Activated CD4-positive, alpha-beta T cell treated with anti-CD3 and anti-CD28 coated beads, Interleukin-2, amount 10 ng/mL, durations not matched to agents 7 days and 5 days (primary cell): ENCODE results near the gene OS9. TPM values are rescaled to one million over a fixed set of nuclear protein-coding genes. Genes with fewer than 3 reads are reported as not detected.

Experiments
- CTCF ChIA-PET: fragments of 350-600 bp; sonication (Branson Sonifier 250); formaldehyde crosslinking; loops from one replicate; lab custom pipeline; 2021; ENCODE audit warnings: antibody characterized with exemption; lab: Charles Lee
- POLR2A ChIA-PET: fragments of 350-600 bp; sonication (Branson Sonifier 250); formaldehyde crosslinking; loops from one replicate; lab custom pipeline; 2021; ENCODE audit warnings: antibody characterized with exemption; lab: Charles Lee
- DNase-seq: peaks from one replicate; pipeline ENCODE4 v3.0.0-alpha.2; 2020
- H3K27ac Mint-ChIP-seq: one replicate; pipeline ENCODE4 v1.8.0; 2021; ENCODE audit warnings: mild to moderate bottlenecking, moderate library complexity, mixed read lengths
- H3K27me3 Mint-ChIP-seq: one replicate; pipeline ENCODE4 v1.8.0; 2021; ENCODE audit warnings: mixed read lengths
- H3K36me3 Mint-ChIP-seq: one replicate; pipeline ENCODE4 v1.8.0; 2021; ENCODE audit warnings: low read depth, mixed read lengths
- H3K4me1 Mint-ChIP-seq: one replicate; pipeline ENCODE4 v1.8.0; 2021; ENCODE audit warnings: mixed read lengths
- H3K4me3 Mint-ChIP-seq: one replicate; pipeline ENCODE4 v1.8.0; 2021; ENCODE audit warnings: mild to moderate bottlenecking, moderate library complexity, mixed read lengths
- H3K9me3 Mint-ChIP-seq: one replicate; pipeline ENCODE4 v1.8.0; 2021; ENCODE audit warnings: mixed read lengths
- total RNA-seq, 2 experiments: library from RNA; stranded (reverse); gene quantifications; one replicate each; pipeline ENCODE4 v1.2.3, GENCODE V29; 2021

The OS9 gene
- total RNA-seq, 2 experiments from 2014 or later = 138 to 142 TPM

DNA sequence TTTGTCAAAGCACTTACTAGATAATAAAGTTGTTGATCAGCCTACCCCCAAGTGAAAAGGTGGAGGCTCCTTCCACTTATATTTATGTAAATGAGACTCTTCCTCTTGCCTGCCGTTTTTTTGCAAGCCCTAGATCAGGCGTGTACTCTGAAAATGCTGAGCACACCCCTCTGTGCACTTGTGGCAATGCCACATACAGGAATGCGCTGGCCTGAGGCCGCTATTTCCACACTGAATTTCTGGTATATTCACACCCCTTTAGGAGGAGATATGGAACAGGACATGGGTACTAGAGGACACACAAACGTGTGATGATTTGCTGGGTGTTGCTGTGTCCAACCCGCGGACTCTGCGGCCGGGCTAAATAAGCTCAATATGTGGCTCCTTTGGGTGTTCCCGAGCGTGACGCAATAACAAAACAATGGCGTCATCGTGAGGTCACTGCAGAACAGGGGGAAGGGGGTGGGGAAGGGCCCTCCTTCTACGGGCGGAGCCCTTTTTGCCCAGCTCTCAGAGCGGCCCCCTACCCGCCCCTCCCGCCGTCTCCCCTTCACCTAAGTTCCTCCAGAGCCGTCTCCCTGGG is 50.4 kb downstream of the OS9 start:
- H3K4me3 Mint-ChIP-seq = peak overlapping the region; percentile 81
- ChIA-PET POLR2A (no interaction called here), CTCF (interaction anchor here (0.5 to 2.2 kb wide), 5 partner anchors 10 to 452 kb away, joined by 3 to 6 read pairs (median 4); no protein-coding TSS in a partner anchor)
- peak overlapping the region; percentile 92 for H3K27ac Mint-ChIP-seq
- H3K9me3 Mint-ChIP-seq = no peaks in the 10 kb centered on the region
- H3K36me3 Mint-ChIP-seq = peaks cover 42% of the 10 kb centered on the region
- H3K27me3 Mint-ChIP-seq = no peaks in the 10 kb centered on the region
- peaks cover 64% of the 10 kb centered on the region for H3K4me1 Mint-ChIP-seq
- DNase-seq = peak; percentile 82

DNA sequence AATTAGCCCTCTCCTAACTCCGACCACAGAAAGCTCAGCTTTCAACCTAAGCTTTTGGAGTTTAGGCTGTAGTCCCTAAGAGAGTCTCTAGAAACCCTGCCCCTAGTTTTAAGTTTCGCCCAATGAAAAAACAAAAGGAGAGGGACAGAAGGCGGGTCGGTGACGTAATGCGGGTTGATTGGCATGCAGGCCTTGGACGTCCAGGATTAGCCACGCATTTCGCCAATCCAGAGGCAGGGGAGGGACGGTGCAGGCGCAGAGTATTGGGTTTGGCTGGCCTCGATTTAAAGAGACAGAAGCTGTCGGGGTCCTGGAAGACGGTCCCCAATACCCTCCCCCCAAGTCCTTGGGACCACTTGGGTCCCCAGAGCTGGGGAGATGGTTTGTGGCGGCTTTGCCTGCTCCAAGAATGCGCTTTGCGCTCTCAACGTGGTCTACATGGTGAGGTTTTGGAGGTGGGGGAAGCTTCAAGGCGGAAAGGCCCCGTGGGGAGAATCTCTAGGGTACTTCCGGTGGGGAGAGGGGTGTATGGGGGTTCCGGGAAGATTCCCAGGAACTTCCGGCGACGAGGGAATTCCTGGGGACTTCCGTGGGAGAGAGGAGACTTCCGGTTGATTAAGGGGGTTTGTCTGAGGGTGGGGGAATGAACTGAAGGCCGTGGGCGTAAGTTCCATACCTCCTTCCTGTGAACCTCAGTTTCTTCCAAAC is 51.0 kb downstream of the OS9 start, which contains the start of gene TSPAN31:
TSS of gene TSPAN31 (plus strand) at position 263 of the 708 bp plus-strand sequence. CDS start at position 379, 116 bp downstream.
- Mint-ChIP-seq H3K9me3 (no peaks in the 10 kb centered on the region), H3K36me3 (peaks cover 40% of the 10 kb centered on the region), H3K4me3 (peak within 1 kb of the TSS; percentile 81), H3K27ac (peak within 1 kb of the TSS; percentile 92), H3K27me3 (no peaks in the 10 kb centered on the region), H3K4me1 (peaks cover 58% of the 10 kb centered on the region)
- ChIA-PET POLR2A (no interaction called here), CTCF (interaction anchor here (0.5 to 2.2 kb wide), 6 partner anchors 10 to 1269 kb away, joined by 3 to 6 read pairs (median 4); no protein-coding TSS in a partner anchor)
- DNase-seq = peak; percentile 98

DNA sequence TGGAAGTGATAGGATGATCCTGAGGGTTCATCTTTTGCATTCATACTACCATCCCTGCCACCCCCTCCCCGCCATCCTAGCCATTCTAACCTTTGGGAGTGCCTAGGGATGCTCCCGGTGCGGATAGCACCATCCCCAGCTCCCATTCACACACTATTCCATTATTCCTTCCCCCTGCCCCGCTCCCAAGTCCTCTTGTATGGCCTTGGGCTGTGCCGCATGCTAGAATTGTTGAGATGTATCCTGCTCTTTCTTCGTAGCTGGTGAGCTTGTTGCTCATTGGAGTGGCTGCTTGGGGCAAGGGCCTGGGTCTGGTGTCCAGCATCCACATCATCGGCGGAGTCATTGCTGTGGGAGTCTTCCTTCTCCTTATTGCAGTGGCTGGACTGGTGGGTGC is 51.6 kb downstream of the OS9 start:
- Mint-ChIP-seq H3K9me3 (no peaks in the 10 kb centered on the region), H3K27ac (peak overlapping the region; percentile 92), H3K4me1 (peaks cover 60% of the 10 kb centered on the region), H3K36me3 (peaks cover 44% of the 10 kb centered on the region), H3K4me3 (peak overlapping the region; percentile 81), H3K27me3 (no peaks in the 10 kb centered on the region)
- ChIA-PET CTCF (interaction anchor here (1.0 to 2.2 kb wide), 4 partner anchors 11 to 162 kb away, joined by 3 to 6 read pairs (median 4); no protein-coding TSS in a partner anchor), POLR2A (no interaction called here)
- no peak for DNase-seq

DNA sequence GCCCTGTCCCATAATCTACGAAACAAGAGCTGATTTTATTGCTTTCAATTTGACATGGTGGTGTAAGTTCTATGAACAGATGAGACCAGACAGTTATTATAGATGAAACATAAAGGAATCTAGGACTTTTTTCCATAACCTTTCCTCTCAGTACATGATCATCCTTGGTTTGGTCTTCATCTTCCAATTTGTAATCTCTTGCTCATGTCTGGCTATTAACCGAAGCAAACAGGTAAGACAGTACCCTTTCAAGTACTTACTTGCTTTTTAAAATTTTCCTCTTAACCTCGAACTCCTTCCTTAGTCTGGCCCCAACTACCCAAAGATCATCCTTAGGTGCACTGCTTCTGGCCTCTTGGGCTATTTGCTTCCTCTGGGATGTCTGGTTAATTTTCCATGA is 52.1 kb downstream of the OS9 start:
- Mint-ChIP-seq H3K27ac (peak overlapping the region; percentile 92), H3K4me3 (peak overlapping the region; percentile 81), H3K27me3 (no peaks in the 10 kb centered on the region), H3K9me3 (no peaks in the 10 kb centered on the region), H3K36me3 (peaks cover 44% of the 10 kb centered on the region), H3K4me1 (peaks cover 60% of the 10 kb centered on the region)
- CTCF ChIA-PET = interaction anchor here (1.9 to 2.2 kb wide), 2 partner anchors 11 to 162 kb away, joined by 4 read pairs; no protein-coding TSS in a partner anchor
- DNase-seq = no peak
- POLR2A ChIA-PET = no interaction called here

DNA sequence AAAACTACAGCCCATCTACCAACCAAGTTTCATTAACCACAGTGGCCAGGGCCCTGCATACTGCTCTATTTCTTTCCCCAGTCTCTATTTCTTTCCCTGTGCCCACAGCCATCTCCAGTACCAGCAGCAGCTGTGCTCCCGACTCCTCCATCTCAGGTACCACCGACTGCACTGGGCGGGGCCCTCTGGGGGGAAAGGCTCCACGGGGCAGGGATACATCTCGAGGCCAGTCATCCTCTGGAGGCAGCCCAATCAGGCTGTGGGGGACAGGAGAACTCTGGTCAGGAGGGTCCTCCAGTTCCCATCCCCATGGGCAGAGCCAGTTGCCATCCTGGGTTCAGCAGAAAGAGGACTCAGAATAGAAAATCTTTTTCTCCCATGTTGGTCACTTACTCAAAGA is 55.1 kb downstream of the OS9 start:
- POLR2A ChIA-PET = interaction anchor here (0.6 kb wide), 1 partner anchor 486 kb away, joined by 6 read pairs; no protein-coding TSS in a partner anchor
- DNase-seq = no peak
- CTCF ChIA-PET = interaction anchor here (0.7 to 1.5 kb wide), 4 partner anchors 10 to 1645 kb away, joined by 3 to 4 read pairs (median 3); partner anchors contain the start of genes PA2G4 and TSFM
- H3K4me3 Mint-ChIP-seq = no peak overlapping the region
- no peaks in the 10 kb centered on the region for H3K9me3 Mint-ChIP-seq
- no peaks in the 10 kb centered on the region for H3K27me3 Mint-ChIP-seq
- no peak overlapping the region for H3K27ac Mint-ChIP-seq
- peaks cover 68% of the 10 kb centered on the region for H3K4me1 Mint-ChIP-seq
- peaks cover 49% of the 10 kb centered on the region for H3K36me3 Mint-ChIP-seq

DNA sequence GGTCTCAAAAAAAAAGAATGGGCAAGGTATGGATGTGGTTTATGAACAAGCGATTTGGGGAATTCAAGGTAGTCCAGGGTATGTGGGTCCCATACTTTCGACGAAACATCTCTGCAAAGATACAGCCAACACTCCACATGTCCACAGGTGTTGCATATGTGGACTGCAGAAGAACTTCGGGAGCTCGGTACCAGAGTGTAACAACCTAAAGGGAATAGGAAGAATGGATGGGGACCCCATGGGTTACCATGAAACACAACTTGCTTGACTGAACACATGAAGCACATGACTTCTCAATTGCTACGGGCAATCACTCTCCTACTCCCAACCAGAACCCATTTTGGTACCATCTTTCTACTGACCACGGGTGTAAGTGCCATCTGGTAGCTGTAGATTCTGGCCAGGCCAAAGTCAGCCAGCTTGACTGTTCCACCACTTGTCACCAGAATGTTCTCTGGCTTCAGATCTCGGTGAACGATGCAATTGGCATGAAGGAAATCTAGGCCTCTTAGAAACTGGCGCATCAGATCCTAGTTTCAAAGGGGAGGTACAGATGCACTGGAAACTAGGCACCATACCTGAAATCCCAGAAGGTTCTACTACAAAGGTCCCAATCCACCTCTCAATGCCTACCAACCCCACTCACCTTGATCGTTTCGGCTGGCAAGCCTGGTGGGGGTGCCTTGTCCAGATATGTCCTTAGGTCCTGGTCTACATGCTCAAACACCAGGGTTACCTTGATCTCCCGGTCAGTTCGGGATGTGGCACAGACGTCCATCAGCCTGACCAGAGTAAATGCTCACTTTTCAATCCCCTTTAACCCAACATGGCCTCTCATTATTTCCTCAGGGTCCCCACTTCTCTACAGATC is 56.9 kb downstream of the OS9 start:
- ChIA-PET CTCF (interaction anchor here (1.2 to 1.5 kb wide), 3 partner anchors 8 to 14 kb away, joined by 3 to 9 read pairs (median 4); no protein-coding TSS in a partner anchor), POLR2A (no interaction called here)
- H3K27me3 Mint-ChIP-seq = no peaks in the 10 kb centered on the region
- DNase-seq = no peak
- H3K4me3 Mint-ChIP-seq = peak overlapping the region; percentile 91
- H3K27ac Mint-ChIP-seq = peak overlapping the region; percentile 86
- peaks cover 59% of the 10 kb centered on the region for H3K4me1 Mint-ChIP-seq
- H3K36me3 Mint-ChIP-seq = peaks cover 46% of the 10 kb centered on the region
- H3K9me3 Mint-ChIP-seq = no peaks in the 10 kb centered on the region

DNA sequence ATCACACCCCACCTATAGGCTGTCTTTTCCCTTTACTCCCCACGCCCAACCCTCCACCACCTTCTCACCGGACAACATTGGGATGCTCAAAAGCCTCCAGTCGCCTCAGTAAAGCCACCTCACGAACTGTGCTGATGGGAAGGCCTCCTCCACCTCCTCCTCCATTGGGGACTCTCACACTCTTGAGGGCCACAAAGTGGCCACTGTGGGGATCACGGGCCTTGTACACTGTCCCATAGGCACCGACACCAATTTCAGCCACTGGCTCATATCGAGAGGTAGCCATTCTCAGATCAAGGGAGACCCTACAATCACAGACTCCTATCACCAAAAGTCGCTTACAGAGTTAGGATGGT is 57.5 kb downstream of the OS9 start:
- ChIA-PET POLR2A (no interaction called here), CTCF (interaction anchor here (1.0 to 1.1 kb wide), 2 partner anchors 31 to 168 kb away, joined by 3 to 4 read pairs; partner anchors contain the start of gene TSFM)
- Mint-ChIP-seq H3K27ac (peak overlapping the region; percentile 86), H3K4me3 (peak overlapping the region; percentile 91), H3K4me1 (peaks cover 58% of the 10 kb centered on the region), H3K36me3 (peaks cover 41% of the 10 kb centered on the region), H3K27me3 (no peaks in the 10 kb centered on the region), H3K9me3 (no peaks in the 10 kb centered on the region)
- no peak for DNase-seq

DNA sequence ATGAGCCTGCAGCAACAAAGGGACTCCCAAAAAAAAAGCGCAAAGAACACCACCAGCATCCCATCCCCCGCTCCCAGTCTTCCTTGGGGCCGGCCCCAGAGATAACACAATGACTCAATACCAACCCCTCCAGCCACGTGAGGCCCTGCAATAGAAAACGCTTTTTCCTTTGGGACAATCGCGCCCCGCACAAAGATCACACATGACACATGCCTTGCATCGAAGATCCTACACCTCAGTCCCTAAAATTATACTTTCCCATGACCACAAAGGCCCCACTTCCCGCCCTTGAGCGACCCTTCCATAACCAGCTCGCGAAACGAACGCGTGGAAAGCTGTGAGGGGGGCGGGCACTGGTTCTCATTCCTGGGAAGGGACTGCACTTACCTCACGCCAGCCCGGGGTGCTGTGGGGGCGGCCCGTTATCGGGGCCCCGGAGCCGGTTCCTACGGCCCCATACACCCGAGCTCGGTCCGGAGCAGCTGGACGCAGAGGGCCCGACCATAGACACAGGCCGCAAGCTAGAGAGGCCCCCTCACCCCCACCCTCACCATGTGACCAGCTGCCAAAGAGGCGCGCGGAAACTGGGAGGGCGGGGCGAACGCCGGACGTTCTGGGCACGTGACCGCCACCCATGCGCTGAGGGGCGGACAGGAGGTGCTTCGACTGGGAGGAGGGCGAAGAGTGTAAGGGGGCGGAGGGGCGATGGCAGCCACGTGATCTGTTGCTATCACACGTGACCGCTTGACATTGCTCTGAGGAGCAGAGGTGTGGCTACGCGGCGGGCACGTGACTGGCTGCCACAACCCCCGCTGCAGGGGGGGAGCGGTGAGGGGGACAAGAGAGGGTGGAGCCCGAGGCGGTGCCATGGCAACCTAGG is 58.1 kb downstream of the OS9 start, which contains the start of gene CDK4:
TSS of gene CDK4 (minus strand) at position 523 of the 880 bp plus-strand sequence. CDS start 593 bp downstream, outside the sequence.
- peak within 1 kb of the TSS; percentile 86 for H3K27ac Mint-ChIP-seq
- H3K9me3 Mint-ChIP-seq = no peaks in the 10 kb centered on the region
- H3K4me3 Mint-ChIP-seq = peak within 1 kb of the TSS; percentile 91
- peak; percentile 99 for DNase-seq
- ChIA-PET POLR2A (no interaction called here), CTCF (interaction anchor here (0.8 to 1.1 kb wide), 4 partner anchors 12 to 169 kb away, joined by 3 to 4 read pairs (median 3); partner anchors contain the start of genes B4GALNT1 and TSFM)
- peaks cover 61% of the 10 kb centered on the region for H3K4me1 Mint-ChIP-seq
- peaks cover 42% of the 10 kb centered on the region for H3K36me3 Mint-ChIP-seq
- H3K27me3 Mint-ChIP-seq = no peaks in the 10 kb centered on the region

DNA sequence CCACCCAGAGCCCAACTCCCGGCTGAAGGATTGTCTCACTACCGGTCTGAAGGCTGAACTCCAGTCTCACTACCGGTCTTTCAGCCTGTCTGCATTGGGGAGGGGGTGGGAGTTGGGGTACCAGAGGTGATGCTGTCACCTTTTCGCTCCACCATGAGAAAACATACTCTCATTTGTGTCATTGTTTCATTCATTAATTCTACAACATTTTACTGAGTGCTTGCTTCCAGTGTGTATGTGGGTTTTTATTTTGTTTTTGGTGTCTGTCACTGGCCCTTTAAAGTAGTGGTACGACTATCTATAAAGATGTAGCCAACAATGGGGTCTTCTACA is 58.7 kb downstream of the OS9 start:
- H3K9me3 Mint-ChIP-seq = no peaks in the 10 kb centered on the region
- peak overlapping the region; percentile 86 for H3K27ac Mint-ChIP-seq
- peaks cover 38% of the 10 kb centered on the region for H3K36me3 Mint-ChIP-seq
- H3K27me3 Mint-ChIP-seq = no peaks in the 10 kb centered on the region
- peak overlapping the region; percentile 91 for H3K4me3 Mint-ChIP-seq
- DNase-seq = no peak
- POLR2A ChIA-PET = no interaction called here
- peaks cover 58% of the 10 kb centered on the region for H3K4me1 Mint-ChIP-seq
- CTCF ChIA-PET = interaction anchor here (0.8 to 1.1 kb wide), 3 partner anchors 12 to 119 kb away, joined by 3 read pairs; partner anchors contain the start of genes B4GALNT1 and TSFM

DNA sequence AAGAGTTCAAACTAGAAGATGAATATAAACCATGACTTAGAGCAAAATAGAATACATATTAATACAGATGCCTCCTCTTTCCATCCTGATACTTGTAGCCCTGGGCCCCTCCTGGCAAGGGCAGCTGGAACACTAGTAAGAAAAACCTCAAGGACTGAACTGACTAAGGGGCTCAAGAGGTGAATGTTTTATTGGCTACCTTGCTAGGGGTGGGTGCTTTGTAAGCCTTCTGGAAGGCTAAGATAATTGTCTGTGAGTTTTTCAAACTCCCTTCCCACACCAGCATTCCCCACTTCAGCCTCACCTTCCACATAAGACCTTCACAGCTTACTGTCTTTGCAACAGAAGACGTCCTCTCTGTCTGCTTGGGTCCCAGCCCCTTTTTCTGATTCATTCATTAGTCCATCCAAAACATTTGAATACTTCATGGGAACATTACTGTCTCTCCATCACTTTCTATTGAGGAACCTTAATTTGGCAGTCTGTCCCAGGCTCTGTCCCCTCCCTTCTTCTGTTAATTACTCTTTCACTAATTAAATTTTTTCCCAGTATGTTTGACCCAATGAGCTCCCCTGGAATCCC is 59.9 kb downstream of the OS9 start:
- peaks cover 35% of the 10 kb centered on the region for H3K36me3 Mint-ChIP-seq
- ChIA-PET POLR2A (no interaction called here), CTCF (interaction anchor here (1.0 to 3.9 kb wide), 2 partner anchors 12 to 24 kb away, joined by 3 to 56 read pairs; partner anchors contain the start of gene CYP27B1)
- H3K4me3 Mint-ChIP-seq = peak overlapping the region; percentile 78
- H3K4me1 Mint-ChIP-seq = peaks cover 61% of the 10 kb centered on the region
- no peak for DNase-seq
- no peaks in the 10 kb centered on the region for H3K9me3 Mint-ChIP-seq
- peak overlapping the region; percentile 77 for H3K27ac Mint-ChIP-seq
- H3K27me3 Mint-ChIP-seq = no peaks in the 10 kb centered on the region
